ENCODE measurements around the gene RET.

Gene RET

GRCh38 chr10:43174969-43175368, 98.1 kb downstream of the RET start:
- H3K79me2 ChIP-seq (ENCODE audit: insufficient read depth, low read length) = peaks cover 8% of the 10 kb centered on the region
- no peak for ATAC-seq (ENCODE audit: insufficient read depth, low read depth)
- no peaks in the 10 kb centered on the region; the same call in 1 of the 2 replicates for H4K20me1 ChIP-seq (ENCODE audit: insufficient read depth, low read length)
- peaks cover 3% of the 10 kb centered on the region for H3K9me3 ChIP-seq (ENCODE audit: insufficient read depth, low read length, severe bottlenecking)
- TF ChIP-seq EZH2 (IDR thresholded peaks at IDR 0.05; ENCODE audit: borderline replicate concordance, low read depth, low read length, severe bottlenecking) (no peak), CTCF (IDR thresholded peaks at IDR 0.05; ENCODE audit: borderline replicate concordance, extremely low read depth, low read length, poor library complexity, severe bottlenecking) (no peak)
- no peak for DNase-seq
- H3K27ac ChIP-seq (ENCODE audit: low read length) = no peak overlapping the region
- no peak overlapping the region for H2AFZ ChIP-seq (ENCODE audit: low read depth, low read length)
- H3K4me3 ChIP-seq (ENCODE audit: low read depth in 1 of 2, low read length in 2 of 2) = no peak overlapping the region
- H3K4me1 ChIP-seq (ENCODE audit: insufficient read depth, low read length) = no peaks in the 10 kb centered on the region
- no peak overlapping the region for H3K4me2 ChIP-seq (ENCODE audit: insufficient read depth, low read length)
- H3K36me3 ChIP-seq (ENCODE audit: insufficient read depth, low read length) = peaks cover 78% of the 10 kb centered on the region
- no peaks in the 10 kb centered on the region for H3K27me3 ChIP-seq (ENCODE audit: insufficient read depth, low read length, poor library complexity)
- H3K9ac ChIP-seq (ENCODE audit: low read depth, low read length) = no peak overlapping the region

- no peak for ATAC-seq (ENCODE audit: insufficient read depth, low read depth)
- no peak overlapping the region for H3K4me2 ChIP-seq (ENCODE audit: insufficient read depth, low read length)
- no peak for DNase-seq
- H3K4me3 ChIP-seq (ENCODE audit: low read depth in 1 of 2, low read length in 2 of 2) = no peak overlapping the region
- H2AFZ ChIP-seq (ENCODE audit: low read depth, low read length) = no peak overlapping the region
- peaks cover 84% of the 10 kb centered on the region for H3K36me3 ChIP-seq (ENCODE audit: insufficient read depth, low read length)
- no peak for TF ChIP-seq CTCF (IDR thresholded peaks at IDR 0.05; ENCODE audit: borderline replicate concordance, extremely low read depth, low read length, poor library complexity, severe bottlenecking)
- no peak for TF ChIP-seq EZH2 (IDR thresholded peaks at IDR 0.05; ENCODE audit: borderline replicate concordance, low read depth, low read length, severe bottlenecking)
- no peak overlapping the region for H3K27ac ChIP-seq (ENCODE audit: low read length)
- no peaks in the 10 kb centered on the region for H3K27me3 ChIP-seq (ENCODE audit: insufficient read depth, low read length, poor library complexity)
- H3K9ac ChIP-seq (ENCODE audit: low read depth, low read length) = no peak overlapping the region
- no peaks in the 10 kb centered on the region for H3K4me1 ChIP-seq (ENCODE audit: insufficient read depth, low read length)
- H3K79me2 ChIP-seq (ENCODE audit: insufficient read depth, low read length) = peaks cover 8% of the 10 kb centered on the region
- no peaks in the 10 kb centered on the region; the same call in 1 of the 2 replicates for H4K20me1 ChIP-seq (ENCODE audit: insufficient read depth, low read length)
- peaks cover 3% of the 10 kb centered on the region for H3K9me3 ChIP-seq (ENCODE audit: insufficient read depth, low read length, severe bottlenecking)
Measured at GRCh38 chr10:43176271-43176670, 99.4 kb downstream of the RET start.

- Histone ChIP-seq H2AFZ (ENCODE audit: low read depth, low read length) (no peak overlapping the region), H3K36me3 (ENCODE audit: insufficient read depth, low read length) (peaks cover 82% of the 10 kb centered on the region), H3K27me3 (ENCODE audit: insufficient read depth, low read length, poor library complexity) (no peaks in the 10 kb centered on the region), H3K4me3 (ENCODE audit: low read depth in 1 of 2, low read length in 2 of 2) (no peak overlapping the region), H3K27ac (ENCODE audit: low read length) (no peak overlapping the region), H3K79me2 (ENCODE audit: insufficient read depth, low read length) (peaks cover 5% of the 10 kb centered on the region; the same call in 1 of the 2 replicates), H4K20me1 (ENCODE audit: insufficient read depth, low read length) (no peaks in the 10 kb centered on the region; the same call in 1 of the 2 replicates), H3K9ac (ENCODE audit: low read depth, low read length) (no peak overlapping the region), H3K9me3 (ENCODE audit: insufficient read depth, low read length, severe bottlenecking) (peaks cover 3% of the 10 kb centered on the region), H3K4me2 (ENCODE audit: insufficient read depth, low read length) (no peak overlapping the region), H3K4me1 (ENCODE audit: insufficient read depth, low read length) (no peaks in the 10 kb centered on the region)
- TF ChIP-seq CTCF (IDR thresholded peaks at IDR 0.05; ENCODE audit: borderline replicate concordance, extremely low read depth, low read length, poor library complexity, severe bottlenecking) (no peak), EZH2 (IDR thresholded peaks at IDR 0.05; ENCODE audit: borderline replicate concordance, low read depth, low read length, severe bottlenecking) (no peak)
- DNase-seq (no peak), ATAC-seq (ENCODE audit: insufficient read depth, low read depth) (no peak)
Measured at GRCh38 chr10:43177595-43177994, 100.7 kb downstream of the RET start.

Measured in DND-41 (cell line).